Measurements from ENCODE around the gene CNOT9.

DNA sequence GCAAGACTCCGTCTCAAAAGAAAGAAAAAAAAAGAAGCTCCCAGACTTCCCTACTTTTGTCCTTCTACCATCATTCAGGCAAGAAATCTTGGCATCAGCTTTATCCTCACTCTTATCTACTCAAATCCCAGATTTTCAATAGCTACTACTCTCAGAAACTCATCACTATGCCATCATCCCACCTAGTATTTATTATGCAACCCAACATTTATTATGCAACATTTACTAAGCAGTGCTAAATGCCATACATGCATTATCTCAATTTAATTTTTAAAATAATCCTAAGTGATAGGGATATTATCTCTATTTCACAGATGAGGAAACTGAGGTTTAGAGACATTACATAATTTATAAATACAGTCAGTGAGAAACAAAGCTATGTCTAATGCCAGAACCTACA lies 4.6 kb upstream of the CNOT9 start:
- TF ChIP-seq, protein P1, sequence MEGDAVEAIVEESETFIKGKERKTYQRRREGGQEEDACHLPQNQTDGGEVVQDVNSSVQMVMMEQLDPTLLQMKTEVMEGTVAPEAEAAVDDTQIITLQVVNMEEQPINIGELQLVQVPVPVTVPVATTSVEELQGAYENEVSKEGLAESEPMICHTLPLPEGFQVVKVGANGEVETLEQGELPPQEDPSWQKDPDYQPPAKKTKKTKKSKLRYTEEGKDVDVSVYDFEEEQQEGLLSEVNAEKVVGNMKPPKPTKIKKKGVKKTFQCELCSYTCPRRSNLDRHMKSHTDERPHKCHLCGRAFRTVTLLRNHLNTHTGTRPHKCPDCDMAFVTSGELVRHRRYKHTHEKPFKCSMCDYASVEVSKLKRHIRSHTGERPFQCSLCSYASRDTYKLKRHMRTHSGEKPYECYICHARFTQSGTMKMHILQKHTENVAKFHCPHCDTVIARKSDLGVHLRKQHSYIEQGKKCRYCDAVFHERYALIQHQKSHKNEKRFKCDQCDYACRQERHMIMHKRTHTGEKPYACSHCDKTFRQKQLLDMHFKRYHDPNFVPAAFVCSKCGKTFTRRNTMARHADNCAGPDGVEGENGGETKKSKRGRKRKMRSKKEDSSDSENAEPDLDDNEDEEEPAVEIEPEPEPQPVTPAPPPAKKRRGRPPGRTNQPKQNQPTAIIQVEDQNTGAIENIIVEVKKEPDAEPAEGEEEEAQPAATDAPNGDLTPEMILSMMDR (IDR thresholded peaks at IDR 0.05): no peak
- no peak for TF ChIP-seq POLR2AphosphoS5 (IDR thresholded peaks at IDR 0.05)
- TF ChIP-seq POLR2A (IDR thresholded peaks at IDR 0.05): no peak

Data from breast epithelium (tissue), 3 donors.